ENCODE measurements around the gene SIGLEC5. TPM values are rescaled to one million over a fixed set of nuclear protein-coding genes. Genes with fewer than 3 reads are reported as not detected.

SIGLEC5 gene
- total and polyA plus RNA-seq, 2 donors (not counting 3 experiments of a cell fraction or from before 2014, with no cell fraction given), result not detected

GRCh38 chr19:51660975-51661600, 30.9 kb upstream of the SIGLEC5 start:
- ChIA-PET POLR2A (interaction anchor here (0.6 kb wide), 1 partner anchor 126 kb away, joined by 6 read pairs; no protein-coding TSS in a partner anchor), CTCF (interaction anchor here (0.5 to 9.1 kb wide), 62 partner anchors 9 to 1467 kb away, joined by 3 to 414 read pairs (median 4); partner anchors contain the start of genes CEACAM18, ETFB, SIGLEC10 and SIGLEC9)
- Histone ChIP-seq H3K4me3 (replicated peaks in 1 of 3; ENCODE audit: insufficient read depth in 1 of 3, low read depth in 1 of 3, low read length in 3 of 3) (no peak overlapping the region), H3K27ac (ENCODE audit: insufficient read depth, low read depth, low read length) (no peak overlapping the region), H4K20me1 (replicated peaks; ENCODE audit: control insufficient read depth, extremely low read depth, insufficient read depth, low read length) (no peaks in the 10 kb centered on the region), H3K9ac (replicated peaks; ENCODE audit: extremely low read depth, insufficient read depth, low read length) (no peak overlapping the region), H3K4me2 (ENCODE audit: insufficient read depth, low read length) (no peak overlapping the region), H2AFZ (ENCODE audit: low read depth, low read length) (no peak overlapping the region), H3K79me2 (ENCODE audit: control insufficient read depth, insufficient read depth, low read length) (no peaks in the 10 kb centered on the region), H3K9me3 (replicated peaks; ENCODE audit: control insufficient read depth, insufficient read depth, low read length) (no peaks in the 10 kb centered on the region), H3K4me1 (ENCODE audit: control insufficient read depth, extremely low read depth, insufficient read depth, low read length) (peaks cover 2% of the 10 kb centered on the region), H3K9me1 (replicated peaks; ENCODE audit: control insufficient read depth, extremely low read depth, insufficient read depth, low read length) (no peaks in the 10 kb centered on the region), H3K27me3 (ENCODE audit: control insufficient read depth in 2 of 2, insufficient read depth in 2 of 2, low read length in 2 of 2) (peaks cover 0 to 2% of the 10 kb centered on the region in 2 experiments), H3K36me3 (ENCODE audit: control insufficient read depth in 2 of 2, extremely low read depth in 1 of 2, insufficient read depth in 2 of 2, low read length in 2 of 2) (no peaks in the 10 kb centered on the region)
- BruUV-seq (replicated peaks), result no TSS peak
- intact Hi-C loops (cut with micrococcal nuclease), result loop anchor here (1.0 to 2.0 kb wide), 2 partner anchors 239 to 322 kb away; no protein-coding TSS in a partner anchor
- FAIRE-seq (peak; percentile 92), DNase-seq (ENCODE audit: low read depth, low spot score) (peak; percentile 69)
- dilution Hi-C loops (cut with MboI; ENCODE audit: extremely low pct_ligation_motif_present, low sequenced_read_pairs), result no loop called here
- TF ChIP-seq MYC (IDR thresholded peaks at IDR 0.05; ENCODE audit: low read depth, low read length) (no peak), CTCF (IDR thresholded peaks at IDR 0.05; ENCODE audit: extremely low read depth in 1 of 2, insufficient read depth in 1 of 2, low read depth in 1 of 2, low read length in 2 of 2) (peak; percentile 65 to 68), POLR2AphosphoS5 (IDR thresholded peaks at IDR 0.05; ENCODE audit: insufficient read depth, low read depth, low read length) (no peak)

GRCh38 chr19:51654783-51655182, 24.6 kb upstream of the SIGLEC5 start:
- Histone ChIP-seq H2AFZ (ENCODE audit: low read depth, low read length) (no peak overlapping the region), H4K20me1 (replicated peaks; ENCODE audit: control insufficient read depth, extremely low read depth, insufficient read depth, low read length) (no peaks in the 10 kb centered on the region), H3K79me2 (ENCODE audit: control insufficient read depth, insufficient read depth, low read length) (no peaks in the 10 kb centered on the region), H3K9ac (replicated peaks; ENCODE audit: extremely low read depth, insufficient read depth, low read length) (no peak overlapping the region), H3K9me3 (replicated peaks; ENCODE audit: control insufficient read depth, insufficient read depth, low read length) (no peaks in the 10 kb centered on the region), H3K4me1 (ENCODE audit: control insufficient read depth, extremely low read depth, insufficient read depth, low read length) (peaks cover 2% of the 10 kb centered on the region), H3K36me3 (ENCODE audit: control insufficient read depth in 2 of 2, extremely low read depth in 1 of 2, insufficient read depth in 2 of 2, low read length in 2 of 2) (no peaks in the 10 kb centered on the region), H3K4me3 (replicated peaks in 1 of 3; ENCODE audit: insufficient read depth in 1 of 3, low read depth in 1 of 3, low read length in 3 of 3) (no peak overlapping the region), H3K9me1 (replicated peaks; ENCODE audit: control insufficient read depth, extremely low read depth, insufficient read depth, low read length) (no peaks in the 10 kb centered on the region), H3K27me3 (ENCODE audit: control insufficient read depth in 2 of 2, insufficient read depth in 2 of 2, low read length in 2 of 2) (no peaks in the 10 kb centered on the region), H3K4me2 (ENCODE audit: insufficient read depth, low read length) (no peak overlapping the region), H3K27ac (ENCODE audit: insufficient read depth, low read depth, low read length) (no peak overlapping the region)
- ChIA-PET CTCF (interaction anchor here (0.9 to 9.1 kb wide), 5 partner anchors 9 to 233 kb away, joined by 3 to 414 read pairs (median 5); no protein-coding TSS in a partner anchor), POLR2A (no interaction called here)
- no TSS peak for BruUV-seq (replicated peaks)
- FAIRE-seq, result no peak
- TF ChIP-seq POLR2A (IDR thresholded peaks at IDR 0.05; ENCODE audit: low read depth, low read length), result no peak
- TF ChIP-seq POLR2AphosphoS5 (IDR thresholded peaks at IDR 0.05; ENCODE audit: insufficient read depth, low read depth, low read length), result no peak
- no peak for TF ChIP-seq JUN (IDR thresholded peaks at IDR 0.05; ENCODE audit: borderline replicate concordance, insufficient read depth, insufficient read length, low read depth)
- no peak for TF ChIP-seq MAX (IDR thresholded peaks at IDR 0.05; ENCODE audit: insufficient read depth, insufficient read length)
- TF ChIP-seq FOS (IDR thresholded peaks at IDR 0.05; ENCODE audit: borderline replicate concordance, insufficient read depth, low read length), result no peak
- no peak for TF ChIP-seq GATA2 (IDR thresholded peaks at IDR 0.05; ENCODE audit: insufficient read depth, insufficient read length, low read depth, low read length)
- no peak for TF ChIP-seq MYC (IDR thresholded peaks at IDR 0.05; ENCODE audit: low read depth, low read length)
- TF ChIP-seq CTCF (IDR thresholded peaks at IDR 0.05; ENCODE audit: extremely low read depth in 1 of 2, insufficient read depth in 1 of 2, low read depth in 1 of 2, low read length in 2 of 2), result no peak
- TF ChIP-seq EZH2 (IDR thresholded peaks at IDR 0.05; ENCODE audit: borderline replicate concordance, low read depth, low read length, severe bottlenecking), result no peak
- dilution Hi-C loops (cut with MboI; ENCODE audit: extremely low pct_ligation_motif_present, low sequenced_read_pairs), result no loop called here
- intact Hi-C loops (cut with micrococcal nuclease), result loop anchor here (5.0 kb wide), 1 partner anchor 47 kb away; no protein-coding TSS in a partner anchor
- DNase-seq (ENCODE audit: low read depth, low spot score), result no peak
